ENCODE data around the gene CDH2.

Gene CDH2

GRCh38 chr18:28176948-28177827, at the start of gene CDH2:
Gene CDH2 (minus strand): TSS chr18:28177130. CDS start chr18:28177022, 108 bp downstream.
- DNase-seq: peak; percentile 97

GRCh38 chr18:28212060-28212459, 35.1 kb upstream of the CDH2 start:
- no peak for DNase-seq

GRCh38 chr18:28208712-28209265, 31.9 kb upstream of the CDH2 start:
- DNase-seq: no peak

- DNase-seq: no peak
Observed at GRCh38 chr18:28208268-28208667, 31.3 kb upstream of the CDH2 start.

GRCh38 chr18:28204154-28204553, 27.2 kb upstream of the CDH2 start:
- DNase-seq: peak; percentile 26

GRCh38 chr18:28201056-28201455, 24.1 kb upstream of the CDH2 start:
- no peak for DNase-seq

- DNase-seq: no peak
Observed at GRCh38 chr18:28198620-28199019, 21.7 kb upstream of the CDH2 start.

- no peak for DNase-seq
Observed at GRCh38 chr18:28193177-28193778, 16.3 kb upstream of the CDH2 start.

- DNase-seq: peak; percentile 47
Observed at GRCh38 chr18:28189400-28190239, 12.7 kb upstream of the CDH2 start.

- no peak for DNase-seq
Observed at GRCh38 chr18:28185121-28185520, 8.2 kb upstream of the CDH2 start.

- no peak for DNase-seq
Observed at GRCh38 chr18:28183418-28184078, 6.6 kb upstream of the CDH2 start.

- DNase-seq: no peak
Observed at GRCh38 chr18:28181616-28182015, 4.7 kb upstream of the CDH2 start.

- no peak for DNase-seq
Observed at GRCh38 chr18:28178720-28179119, 1.8 kb upstream of the CDH2 start.

GRCh38 chr18:28177828-28178635, 1.1 kb upstream of the CDH2 start:
- peak; percentile 93 for DNase-seq

GRCh38 chr18:28176698-28176947, 307 bp downstream of the CDH2 start:
- DNase-seq: no peak

- peak; percentile 86 for DNase-seq
Observed at GRCh38 chr18:28175930-28176697, 816 bp downstream of the CDH2 start.

- peak; percentile 89 for DNase-seq
Observed at GRCh38 chr18:28175150-28175929, 1.6 kb downstream of the CDH2 start.

GRCh38 chr18:28174181-28174905, 2.6 kb downstream of the CDH2 start:
- DNase-seq: peak; percentile 67

GRCh38 chr18:28171837-28172236, 5.1 kb downstream of the CDH2 start:
- DNase-seq: no peak

GRCh38 chr18:28168725-28169124, 8.2 kb downstream of the CDH2 start:
- no peak for DNase-seq
